ENCODE measurements around the gene MPZL2.

The MPZL2 gene

DNA sequence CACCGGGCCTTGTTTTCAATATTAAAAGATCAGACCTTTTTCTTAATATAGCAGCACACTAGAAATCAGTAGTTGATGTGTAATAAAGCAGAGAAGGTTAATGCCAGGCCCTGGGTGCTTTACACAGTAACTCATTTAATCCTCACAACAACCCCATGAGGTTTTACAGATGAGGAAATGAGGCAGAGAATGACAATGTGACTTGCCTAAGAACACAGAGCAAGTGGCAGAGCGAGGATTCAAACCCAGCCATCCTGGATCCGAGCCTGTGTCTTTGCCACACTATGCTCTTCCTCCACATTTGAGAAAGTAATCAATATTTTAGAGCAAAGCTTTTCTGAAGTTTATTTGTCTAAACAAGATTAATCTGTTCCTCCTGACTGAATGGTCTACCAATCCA lies 46.5 kb downstream of the MPZL2 start:
- no peak for DNase-seq

DNA sequence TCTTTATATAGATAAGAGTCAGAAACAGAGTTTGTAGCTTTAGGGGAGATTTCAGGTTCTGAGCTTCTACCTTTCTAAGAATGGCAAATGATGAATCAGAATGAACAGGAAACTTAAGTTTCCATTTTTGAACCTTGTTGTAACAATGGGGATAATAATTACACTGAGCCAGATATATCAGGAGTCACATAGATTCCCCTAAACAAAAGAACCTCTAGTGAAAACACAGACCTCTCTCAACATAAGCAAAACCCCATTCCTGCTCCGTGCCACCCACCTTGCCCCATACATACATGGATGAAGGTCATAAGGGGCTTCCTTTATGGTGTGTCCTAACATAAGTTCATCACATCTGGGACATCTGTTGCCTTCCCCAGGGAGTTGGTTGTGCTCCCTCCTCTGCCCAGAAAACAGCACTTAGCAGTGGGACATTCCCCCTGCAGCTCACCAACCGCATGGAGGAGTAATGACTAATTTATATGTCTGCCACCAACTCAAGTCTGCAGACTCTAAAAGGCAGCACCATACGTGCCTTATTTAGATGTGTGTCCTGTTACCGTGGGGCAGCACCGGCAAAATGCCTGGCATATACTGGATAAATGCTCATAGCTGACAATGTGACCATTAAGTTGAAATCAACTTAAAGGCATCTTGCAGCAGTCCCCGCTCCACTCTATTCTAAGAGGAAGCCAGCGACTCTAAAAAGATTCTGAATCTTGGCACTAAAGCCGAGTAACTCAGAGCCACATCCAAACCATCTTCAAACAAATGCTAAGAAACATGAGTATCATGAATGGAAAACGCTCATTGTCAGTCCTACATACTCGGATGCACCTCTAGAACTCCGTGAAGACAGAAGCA lies 47.2 kb downstream of the MPZL2 start:
- peak; percentile 56 for DNase-seq

DNA sequence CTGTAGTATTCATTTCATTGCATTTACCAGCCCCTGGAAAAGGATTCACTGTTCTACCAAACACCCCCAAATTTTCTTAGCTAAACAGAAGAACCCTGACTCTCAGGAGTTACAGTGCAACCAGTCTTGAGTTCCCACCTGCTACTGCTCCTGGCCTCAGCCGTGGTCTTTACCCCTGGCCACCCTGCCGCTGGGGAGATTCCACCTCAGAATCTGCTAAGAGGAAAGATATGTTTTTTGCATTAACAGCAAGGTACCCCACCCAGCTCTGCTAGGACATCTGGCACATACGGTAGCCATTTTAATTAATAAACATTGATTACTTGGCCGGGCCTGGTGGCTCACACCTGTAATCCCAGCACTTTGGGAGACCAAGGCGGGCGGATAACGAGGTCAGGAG lies 48.3 kb downstream of the MPZL2 start:
- no peak for DNase-seq

DNA sequence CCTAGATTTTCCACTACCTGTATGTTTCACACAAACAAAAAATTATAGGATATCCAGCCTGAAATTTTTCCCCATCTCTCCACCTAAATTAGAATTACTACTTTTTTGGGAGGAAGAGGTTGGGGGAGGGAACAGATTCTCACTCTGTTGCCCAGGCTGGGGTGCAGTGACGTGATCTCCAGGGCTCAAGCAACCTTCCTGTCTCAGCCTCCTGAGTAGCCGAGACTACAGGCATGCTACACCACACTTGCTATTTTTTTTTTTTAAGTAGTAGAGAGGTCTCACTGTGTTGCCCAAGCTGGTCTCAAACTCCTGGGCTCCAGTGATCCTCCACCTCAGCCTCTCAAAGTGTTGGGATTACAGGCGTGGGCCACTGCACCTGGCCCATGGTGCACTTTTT lies 48.8 kb downstream of the MPZL2 start:
- DNase-seq, result no peak

DNA sequence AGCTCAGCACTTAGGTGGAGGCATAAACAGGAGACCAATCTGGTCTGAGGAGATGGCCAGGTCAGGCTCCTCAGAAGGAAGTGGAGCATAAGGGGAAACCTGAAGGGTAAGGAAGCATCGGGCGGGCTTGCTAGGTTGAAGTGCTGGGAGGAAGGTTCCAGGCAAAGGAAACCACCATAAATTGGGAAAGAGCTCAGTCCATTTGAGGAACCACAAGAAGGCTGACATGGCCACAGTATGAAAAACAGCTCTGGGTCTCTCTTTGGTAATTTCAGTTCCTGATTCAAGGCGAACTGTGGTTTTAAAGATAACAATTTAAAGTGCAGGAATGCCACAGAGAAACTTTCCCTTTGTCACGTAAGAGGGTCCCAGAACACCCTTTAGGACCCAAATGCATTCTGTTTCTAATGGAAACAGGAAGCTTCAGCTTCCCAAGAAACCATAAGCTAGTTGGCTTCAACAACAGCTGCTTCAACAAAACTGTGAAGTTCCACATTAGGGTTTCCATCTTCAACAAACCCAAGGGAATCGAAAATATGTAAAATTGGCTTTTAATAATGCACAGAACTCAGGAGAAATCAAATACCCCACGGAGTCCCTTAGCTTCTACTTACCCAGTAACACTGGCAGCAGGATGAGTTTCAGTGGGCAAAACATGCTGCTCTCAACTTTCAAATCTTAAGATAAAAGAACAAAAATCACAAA lies 49.7 kb downstream of the MPZL2 start:
- no peak for DNase-seq

DNA sequence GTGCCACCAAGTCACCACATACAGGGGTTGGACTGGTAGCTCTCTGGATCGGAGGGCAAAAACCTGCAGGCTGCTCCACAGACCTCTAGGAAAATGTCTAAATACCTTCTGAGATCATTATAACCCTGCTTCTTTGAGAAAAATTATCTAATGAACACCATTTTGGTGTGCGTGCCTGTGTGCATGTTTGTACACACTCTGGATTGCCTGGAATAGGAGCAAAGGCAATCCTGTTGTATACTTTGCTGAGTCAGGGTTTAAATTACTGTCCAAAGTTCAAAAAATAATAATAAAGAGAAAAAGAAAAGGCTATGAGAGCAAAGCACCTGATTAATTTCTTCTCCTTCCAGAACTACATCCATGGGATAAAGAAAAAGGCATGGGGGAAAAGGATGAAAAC lies 50.3 kb downstream of the MPZL2 start:
- DNase-seq, result no peak

DNA sequence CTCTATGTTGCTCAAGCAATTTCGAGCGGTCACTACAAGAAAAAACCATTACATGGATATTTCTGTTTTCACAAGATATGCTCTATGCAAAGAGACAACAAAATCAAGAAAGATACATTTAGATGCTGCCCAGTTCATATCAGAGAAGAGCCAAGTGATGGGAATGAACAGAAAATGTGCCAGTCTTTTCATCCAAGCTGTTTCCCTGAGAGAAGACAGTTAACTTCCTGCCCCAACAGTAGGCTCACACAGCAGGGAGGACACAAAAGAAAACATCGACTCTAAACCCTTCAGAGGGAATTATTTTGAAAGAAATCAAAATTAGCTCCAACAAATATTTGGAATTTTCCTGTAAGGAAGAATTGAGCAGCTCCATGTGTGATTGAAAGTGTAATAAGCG lies 50.9 kb downstream of the MPZL2 start:
- no peak for DNase-seq

DNA sequence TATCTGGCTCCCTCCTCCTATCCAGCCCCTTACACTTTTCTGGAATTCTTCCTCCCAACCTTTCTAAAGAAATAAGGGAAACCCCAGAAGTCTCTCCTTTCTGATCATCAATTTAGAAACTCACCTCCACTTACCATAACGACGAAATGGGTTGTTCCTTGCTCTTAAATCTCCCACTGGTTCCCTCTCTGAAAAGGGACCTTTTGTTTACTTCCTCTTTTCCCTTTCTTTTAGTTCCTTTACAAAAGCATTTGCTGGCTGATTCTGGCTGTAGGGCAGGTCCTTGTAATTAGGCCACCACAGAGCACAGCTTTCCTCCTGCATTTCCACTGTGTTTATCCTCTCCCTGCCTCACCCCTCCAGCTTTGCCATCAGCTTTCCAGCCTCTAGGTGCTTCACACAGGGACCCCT lies 51.3 kb downstream of the MPZL2 start:
- DNase-seq, result no peak

DNA sequence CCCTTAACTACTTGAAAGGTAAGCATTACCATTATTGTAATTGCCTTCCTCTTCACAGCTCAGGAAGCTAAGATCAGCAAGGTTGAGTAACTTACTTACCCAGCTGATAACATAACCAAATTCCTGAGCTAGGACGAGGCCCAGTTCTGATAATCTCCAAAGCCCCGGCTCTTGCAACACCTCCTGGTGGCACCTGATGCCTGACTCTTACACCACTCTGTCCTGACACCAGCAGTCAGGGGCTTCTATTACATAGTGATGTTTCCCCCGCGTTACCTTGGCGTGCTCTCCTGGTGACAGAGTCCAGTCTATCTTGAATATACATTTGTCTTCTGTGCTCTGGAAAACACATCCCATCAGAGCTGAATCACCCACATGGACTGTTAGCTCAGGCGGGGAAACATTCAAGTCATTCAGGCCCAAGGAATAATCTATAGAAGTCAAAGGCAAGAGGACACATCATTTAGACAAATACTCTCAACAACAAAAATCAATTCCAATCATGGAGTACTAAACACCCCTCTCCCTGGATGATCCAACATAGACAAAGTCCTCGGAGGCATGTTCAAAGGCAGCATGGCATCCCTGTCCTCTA lies 51.9 kb downstream of the MPZL2 start:
- DNase-seq, result no peak

DNA sequence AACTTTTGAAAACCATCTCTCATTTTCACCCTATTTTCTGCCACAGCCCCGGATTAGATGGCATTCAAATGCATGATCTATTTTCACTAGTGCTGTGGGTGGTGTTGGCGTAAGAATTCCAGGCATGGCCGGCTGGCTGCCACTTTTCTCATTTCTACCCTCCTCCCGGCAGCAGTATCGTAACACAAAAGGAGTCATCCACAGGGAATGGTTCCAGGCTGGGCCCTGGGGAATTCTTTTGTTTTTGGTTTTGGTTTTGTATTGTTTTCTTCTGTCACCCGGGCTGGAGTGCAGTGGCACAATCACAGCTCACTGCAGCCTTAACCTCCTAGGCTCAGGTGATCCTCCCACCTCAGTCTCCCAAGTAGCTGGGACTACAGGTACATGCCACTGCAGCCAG lies 53.1 kb downstream of the MPZL2 start:
- DNase-seq, result no peak

DNA sequence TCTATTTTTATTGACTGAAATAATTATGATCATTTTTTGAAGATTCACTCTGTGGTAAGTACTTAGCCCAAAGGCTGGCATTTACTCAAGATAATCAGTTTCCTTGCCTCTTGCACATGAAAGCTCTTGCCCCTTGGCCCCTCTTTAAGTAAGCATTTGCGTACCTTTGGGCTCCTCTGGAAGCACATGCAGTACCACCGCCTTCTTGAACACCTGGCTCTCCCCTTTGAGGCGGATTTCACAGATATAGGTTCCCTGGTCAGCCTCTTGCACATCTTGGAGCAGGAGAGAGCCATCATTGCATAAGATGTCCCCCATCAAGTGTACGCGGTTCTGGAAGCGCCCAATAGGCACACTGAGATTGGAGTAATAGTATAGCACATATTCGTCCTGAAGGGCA lies 53.8 kb downstream of the MPZL2 start:
- DNase-seq, result no peak

DNA sequence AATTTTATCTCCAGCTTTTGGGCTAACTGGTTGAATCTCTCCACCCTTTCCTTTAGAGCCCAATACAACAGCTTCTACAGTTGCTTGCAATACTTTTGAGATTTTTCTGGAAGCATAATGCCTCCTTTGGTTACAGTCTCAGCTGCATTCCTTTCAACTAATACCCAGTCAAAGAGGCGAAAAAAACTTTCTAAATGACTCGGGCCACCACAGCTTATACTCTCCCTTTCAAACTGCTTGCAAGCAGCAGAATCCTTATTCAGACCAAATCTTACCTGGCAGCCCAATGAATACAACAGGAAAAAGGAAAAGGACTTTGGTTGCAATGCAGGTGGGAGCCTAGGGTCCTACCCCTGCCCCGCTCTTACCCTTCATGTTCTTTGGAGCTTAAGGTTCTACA lies 55.1 kb downstream of the MPZL2 start:
- DNase-seq, result no peak

DNA sequence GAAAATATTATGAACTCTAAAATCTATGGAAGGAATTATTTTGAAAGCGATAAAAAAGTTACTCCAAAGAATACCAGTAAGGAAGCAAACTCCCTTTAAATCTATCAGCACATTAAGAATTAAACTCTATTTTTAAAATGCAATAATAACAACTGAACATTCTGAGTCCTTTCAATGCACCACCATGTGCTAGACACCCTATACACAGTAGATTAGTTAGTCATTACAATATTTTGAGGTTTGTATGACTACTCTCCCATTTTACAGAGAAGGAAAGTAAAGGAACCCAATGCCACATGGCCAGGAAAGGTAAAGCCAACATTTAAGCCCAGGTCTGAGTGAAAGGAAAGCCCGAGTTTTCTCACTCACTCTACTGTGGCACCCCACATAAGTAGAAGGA lies 57.0 kb downstream of the MPZL2 start:
- DNase-seq, result no peak

DNA sequence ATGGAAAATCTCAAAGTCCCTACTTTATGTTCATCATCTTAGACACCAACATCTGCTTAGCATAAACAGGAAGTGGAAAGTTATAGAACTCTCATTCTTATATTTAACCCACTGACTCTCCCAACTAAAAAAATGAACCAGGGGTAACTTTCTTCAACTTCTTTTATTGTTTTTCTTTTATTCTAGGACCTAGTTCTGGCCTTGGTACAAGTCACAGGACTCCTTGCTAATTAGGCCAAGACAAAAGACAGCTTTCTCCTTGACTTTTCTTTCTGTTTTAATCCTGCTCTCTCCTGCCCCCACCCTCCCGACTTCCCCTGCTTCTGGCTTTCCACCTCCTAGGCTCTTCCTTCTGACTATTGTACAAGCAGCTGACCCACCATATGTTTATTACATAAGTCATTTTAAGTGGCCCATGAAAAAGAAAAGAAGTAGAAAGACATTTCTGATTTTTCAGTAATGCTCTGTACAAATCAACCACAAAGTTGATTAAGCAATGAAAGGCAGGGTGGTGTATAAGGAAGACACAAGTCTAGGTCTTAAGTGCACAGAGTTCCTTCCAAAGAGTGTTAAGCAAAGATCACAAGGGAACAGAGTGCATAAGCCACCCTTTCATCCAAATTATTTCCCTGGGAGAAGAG lies 57.6 kb downstream of the MPZL2 start:
- DNase-seq, result no peak

DNA sequence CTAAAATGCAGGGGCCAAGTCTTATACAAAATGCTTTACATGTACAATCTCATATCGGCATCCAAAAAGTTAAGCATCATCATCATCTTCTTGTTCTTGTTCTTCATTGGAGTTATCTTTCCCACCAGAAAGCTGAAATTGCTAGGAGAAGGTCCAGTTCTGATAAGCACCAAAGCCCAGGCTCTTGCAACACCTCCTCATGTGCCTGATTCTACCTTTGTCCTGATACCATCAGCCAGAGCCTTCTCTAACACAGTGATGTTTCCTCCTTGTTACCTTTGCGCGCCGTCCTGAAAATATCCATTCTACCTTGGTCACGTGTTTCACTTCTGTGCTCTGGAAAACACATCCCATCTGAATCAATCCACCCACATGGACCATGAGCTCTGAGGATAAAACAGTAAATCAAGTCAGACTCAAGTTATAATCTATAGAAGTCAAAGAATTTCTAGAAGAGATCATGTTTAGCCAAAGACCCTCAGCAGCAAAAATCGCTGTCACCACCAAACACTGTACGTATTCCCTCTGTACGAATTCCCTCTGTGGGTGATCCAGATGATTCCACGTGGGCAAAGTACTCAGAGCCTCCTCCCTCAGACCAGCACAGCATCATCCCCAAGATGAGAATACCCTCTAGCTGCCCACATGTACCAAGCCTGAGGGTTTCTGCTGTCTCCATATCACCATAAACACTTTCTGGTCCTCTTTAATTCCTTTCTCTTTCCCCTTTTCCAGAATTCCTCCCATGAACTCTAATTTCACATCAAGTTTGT lies 58.3 kb downstream of the MPZL2 start:
- DNase-seq, result no peak

All from CD4-positive, alpha-beta T cell treated with Interleukin-10 for 1 hour (primary cell).